ENCODE results near the gene CATSPERD.

The CATSPERD gene, protein sequence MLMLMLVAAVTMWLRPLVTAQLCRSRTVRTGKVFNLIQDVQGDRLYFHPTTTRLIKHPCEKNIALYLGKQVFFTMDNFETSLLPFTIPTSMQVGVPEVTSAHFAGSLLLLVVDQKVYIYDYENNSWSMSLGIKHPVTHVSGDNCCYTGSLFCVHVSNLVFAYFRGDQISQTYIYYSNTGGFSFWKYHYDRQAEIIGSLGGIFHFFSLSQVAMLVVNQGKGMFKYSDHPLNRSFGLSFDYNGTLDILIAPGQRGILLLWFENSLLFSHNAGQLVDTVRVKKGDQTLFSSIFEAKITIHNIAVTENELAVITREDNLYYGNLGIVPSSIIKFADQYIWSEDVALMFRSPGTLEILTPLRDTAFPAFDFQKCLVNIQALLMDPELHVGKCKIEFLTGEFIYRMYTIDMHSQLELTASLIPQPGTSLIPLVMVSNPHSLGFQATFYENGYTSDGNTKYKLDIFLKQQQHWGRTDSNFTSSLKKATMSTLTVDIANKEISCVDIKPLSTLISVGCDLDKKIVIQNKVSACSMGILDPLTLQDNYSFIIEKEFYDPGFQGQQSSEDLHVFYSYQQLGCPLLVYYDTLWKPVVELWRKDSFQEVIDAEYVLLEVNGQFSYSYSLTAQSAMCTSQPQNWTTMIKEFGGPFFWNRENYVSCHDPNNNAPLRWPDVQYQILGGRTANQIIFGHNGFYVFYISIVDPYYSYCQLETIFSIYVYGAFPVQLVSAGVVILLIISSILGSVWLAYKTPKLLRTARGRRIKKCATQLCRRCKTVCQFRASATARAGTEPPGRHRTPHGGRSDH

DNA sequence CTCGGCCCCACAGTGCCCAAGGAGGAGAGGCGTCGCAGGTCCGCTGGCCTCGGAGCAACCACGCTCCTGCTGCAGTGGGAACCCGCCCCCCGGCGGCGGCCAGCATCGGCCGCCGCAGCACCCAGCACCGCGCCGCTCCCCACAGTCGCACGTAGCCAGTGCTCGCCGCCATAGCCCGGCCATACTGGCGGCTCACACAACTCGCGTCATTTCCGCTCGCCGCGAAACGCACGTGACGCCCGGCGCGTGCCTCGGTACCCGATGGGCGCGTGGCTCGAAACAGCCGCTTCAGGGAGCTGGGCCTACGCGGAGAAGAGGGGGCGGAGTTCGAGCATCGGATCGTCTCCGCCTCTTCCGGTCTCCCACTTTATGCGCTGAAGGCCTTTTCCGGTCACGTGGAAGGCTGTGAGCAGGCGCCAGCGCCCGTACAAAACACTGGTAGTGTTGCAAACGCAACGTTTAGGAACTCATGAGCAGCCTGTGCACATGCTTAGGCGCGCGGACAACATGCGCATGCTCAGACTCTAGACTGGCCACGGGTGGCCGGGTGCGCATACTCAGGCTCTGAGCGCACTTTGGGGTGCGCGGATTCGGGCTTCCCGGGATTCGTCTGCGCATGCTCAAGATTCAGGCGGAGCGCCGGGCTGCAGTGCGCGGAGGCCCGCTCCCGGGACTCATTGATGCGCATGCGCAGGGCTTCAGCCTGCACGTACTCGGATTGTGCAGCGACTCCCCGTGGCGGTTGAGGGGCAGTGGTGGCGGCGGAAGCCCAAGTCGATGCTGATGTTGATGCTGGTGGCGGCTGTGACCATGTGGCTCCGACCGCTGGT, at the start of gene CATSPERD, which contains the start of gene LONP1:
TSS of gene CATSPERD (plus strand) at position 677 of the 830 bp plus-strand sequence. CDS start at position 778, 101 bp downstream.
TSS of gene LONP1 (minus strand) at position 186 of the 830 bp plus-strand sequence. CDS start at position 172, 14 bp downstream.
- DNase-seq, result peak; percentile 99

DNA sequence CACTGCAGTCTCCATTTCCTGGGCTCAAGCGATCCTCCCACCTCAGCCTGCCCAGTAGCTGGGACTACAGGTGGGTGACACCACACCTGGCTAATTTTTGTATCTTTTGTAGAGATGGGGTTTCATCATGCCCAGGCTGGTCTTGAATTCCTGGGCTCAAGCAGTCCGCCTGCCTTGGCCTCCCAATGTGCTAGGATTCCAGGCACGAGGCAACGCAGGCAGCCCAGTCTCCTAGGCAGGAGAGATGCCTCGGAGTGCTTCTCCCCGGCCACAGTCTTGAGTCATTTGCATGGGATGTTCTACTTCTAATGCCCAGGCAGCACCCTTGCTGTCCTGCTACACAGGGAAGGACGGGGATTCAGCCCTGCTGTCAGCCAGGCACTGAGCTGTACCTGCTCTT, 48.8 kb upstream of the CATSPERD start:
- no peak for DNase-seq

DNA sequence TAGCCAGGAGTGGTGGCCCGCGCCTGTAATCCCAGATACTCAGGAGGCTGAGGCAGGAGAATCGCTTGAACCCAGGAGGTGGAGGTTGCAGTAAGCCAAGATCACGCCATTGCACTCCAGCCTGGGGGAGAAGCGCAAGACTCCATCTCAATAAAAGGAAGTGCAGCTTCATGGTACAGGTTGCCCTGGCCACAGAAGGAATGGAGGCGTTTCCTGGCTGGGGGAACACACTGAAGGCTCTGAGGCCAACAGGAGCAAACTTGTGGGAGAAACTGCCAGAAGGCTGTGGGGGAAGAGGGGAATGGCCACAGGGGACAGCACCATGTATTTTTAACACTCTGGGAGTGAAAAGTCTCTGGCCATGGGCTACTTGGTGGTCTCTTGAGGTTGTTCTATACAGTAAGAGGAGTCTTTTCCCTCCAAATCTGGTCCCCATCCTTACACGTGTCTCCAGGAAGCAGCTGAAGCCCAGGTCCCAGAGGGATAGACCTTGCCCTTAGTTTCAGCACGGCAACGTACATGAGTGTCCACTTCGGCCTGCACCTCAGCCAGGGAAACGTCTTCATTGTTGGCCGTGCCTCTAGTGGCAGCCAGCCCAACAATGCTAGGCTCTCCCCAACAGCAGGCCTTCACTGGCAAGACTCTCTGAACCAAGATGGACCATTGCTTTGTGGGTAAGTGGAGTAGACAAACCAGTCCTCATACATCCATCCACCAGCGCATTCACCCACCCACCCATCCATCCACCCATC, 47.6 kb upstream of the CATSPERD start:
- no peak for DNase-seq

DNA sequence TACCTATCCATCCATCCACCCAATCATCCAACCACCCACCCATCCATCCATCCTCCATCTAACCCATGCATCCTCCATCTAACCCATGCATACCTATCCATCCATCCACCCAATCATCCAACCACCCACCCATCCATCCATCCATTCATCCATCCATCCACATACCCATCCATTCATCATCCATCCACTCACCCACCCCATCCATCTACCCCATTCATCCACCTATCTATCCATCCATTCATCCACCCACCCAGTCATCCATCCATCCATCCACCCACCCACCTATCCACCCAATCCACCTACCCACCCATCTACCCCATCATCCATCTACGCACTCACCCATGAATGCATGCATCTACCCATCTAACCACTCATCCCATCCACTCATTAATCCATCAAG, 46.7 kb upstream of the CATSPERD start:
- DNase-seq, result no peak

DNA sequence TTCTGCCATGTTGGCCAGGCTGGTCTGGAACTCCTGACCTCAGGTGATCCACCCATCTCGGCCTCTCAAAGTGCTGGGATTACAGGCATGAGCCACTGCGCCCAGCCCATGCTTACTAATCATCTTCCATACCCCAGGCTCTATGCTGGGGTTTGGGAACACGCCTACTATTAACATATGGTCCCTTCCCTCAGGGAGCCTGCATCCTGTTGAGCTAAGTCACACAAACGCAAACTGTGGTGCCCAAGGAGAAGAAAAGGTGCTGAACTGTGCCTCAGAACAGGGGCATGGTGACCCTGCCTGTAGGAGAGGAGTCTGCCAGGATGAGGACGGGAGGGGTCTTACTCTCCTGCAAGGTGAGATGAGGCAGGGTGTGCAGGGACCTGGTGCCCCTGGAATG, 45.7 kb upstream of the CATSPERD start:
- DNase-seq, result no peak

DNA sequence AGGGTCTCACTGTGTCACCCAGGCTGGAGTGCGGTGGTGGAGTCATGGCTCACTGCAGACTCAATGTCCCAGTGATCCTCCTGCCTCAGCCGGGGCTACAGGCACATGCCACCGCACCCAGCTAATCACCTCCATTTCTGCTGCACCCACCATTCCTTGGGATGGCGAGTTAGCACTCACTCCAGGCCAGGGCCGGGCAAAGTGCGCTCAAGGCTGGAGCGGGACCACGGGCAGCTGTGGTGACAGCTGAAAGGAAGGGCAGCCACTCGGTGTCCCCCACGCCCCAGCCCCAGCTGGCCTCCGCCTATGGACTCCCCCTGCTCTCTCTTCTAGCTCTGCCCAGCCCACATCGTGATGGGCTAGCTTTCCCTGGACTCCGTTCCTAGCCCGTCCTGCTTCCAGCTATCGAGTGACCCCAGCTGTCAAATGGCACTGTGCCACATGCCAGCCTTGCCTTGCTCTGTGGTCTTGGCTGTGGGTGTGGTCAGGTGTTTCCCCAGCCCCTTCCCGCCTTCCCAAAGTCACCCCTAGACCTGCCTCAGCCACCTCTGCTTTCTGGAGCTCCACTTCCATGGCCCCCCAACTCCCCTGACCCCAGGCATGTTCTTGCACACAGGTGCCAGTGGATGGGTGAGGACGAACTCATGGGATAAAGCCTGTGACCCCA, 44.2 kb upstream of the CATSPERD start:
- no peak for DNase-seq

DNA sequence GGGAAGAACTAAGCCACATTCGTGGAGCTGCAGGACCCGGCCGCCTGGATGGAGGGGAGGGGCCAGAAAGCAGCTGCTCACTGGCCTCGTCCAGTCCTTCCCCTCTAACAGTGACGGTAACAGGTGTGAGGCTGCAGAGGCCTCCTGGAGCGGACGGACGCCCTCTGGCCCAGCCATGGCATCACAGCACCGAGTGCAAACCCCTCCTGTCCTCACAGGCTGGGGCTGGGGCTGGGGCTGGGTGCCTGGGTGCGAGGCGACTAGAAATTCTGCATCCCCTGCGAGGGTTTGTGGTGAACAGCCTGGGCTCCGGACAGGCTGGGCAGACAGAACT, 43.7 kb upstream of the CATSPERD start:
- DNase-seq, result no peak

DNA sequence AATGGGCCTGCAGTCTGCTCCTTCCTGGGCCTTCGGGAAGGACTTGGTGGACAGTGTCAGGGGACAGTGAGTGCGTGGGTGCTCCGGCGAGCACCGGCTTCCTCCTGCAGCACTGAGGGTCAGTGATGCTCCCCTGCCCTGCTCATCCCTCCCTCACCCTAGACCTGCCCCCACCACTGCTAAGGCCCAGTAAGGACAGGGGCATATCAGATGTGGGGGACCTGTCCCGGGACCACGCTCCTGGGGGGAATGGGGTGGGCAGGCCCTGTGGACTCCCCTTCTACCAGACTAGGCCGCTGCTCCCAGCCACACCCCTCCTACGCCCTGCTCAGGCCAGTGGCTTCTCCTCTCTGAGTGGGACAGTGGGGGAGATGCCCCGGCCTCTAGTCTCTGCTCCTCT, 43.3 kb upstream of the CATSPERD start:
- DNase-seq, result no peak

DNA sequence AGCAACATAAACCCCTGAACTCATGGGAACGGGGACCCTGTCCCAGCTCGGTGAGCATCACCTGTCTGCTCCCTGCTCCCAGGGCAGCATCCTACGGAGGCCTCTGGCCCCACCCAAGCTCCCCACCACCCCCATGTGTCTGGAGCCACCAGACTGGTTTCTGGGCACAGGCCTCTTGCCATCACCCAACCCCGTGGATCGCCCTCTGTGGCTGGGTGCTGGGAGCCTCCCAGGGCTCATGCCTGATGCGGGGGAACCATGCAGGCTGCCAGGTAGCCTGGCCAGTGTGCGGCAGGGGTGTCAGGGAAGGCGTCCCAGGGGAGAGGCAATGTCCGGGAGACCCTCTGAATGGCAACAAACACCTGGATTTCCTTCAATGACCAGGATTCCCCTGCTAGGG, 42.9 kb upstream of the CATSPERD start:
- DNase-seq, result no peak

DNA sequence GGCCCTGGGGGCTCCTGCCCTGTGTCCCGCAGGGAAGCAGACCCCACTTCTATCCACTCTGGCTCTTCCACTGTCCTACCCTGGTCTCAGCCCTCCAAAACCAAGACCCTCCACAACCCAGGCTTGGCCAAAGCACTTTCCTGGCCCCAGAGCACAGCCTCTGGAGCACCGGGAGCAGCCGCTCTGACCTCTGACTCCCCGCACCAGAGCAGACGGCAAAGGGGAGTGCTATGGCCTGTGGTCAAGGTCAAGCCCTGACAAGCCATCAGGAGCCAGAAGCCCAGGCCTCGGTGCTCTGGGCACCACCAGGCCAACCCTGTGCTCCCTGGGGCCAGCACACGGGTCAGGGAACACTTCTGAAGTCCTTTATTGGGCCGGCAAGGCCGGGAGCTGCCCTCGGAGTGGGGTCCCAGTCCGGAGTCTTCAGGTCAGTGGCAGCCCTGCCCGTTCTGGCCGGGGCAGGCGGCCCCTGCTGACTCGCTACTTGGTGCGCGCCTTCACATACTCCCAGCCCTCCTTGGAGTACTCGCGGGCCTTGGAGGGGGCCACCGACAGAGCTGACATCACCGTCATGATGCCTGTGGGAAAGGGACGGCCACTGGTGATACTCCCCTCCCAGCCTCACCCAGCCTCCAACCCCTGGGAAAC, 42.2 kb upstream of the CATSPERD start:
- DNase-seq, result no peak

DNA sequence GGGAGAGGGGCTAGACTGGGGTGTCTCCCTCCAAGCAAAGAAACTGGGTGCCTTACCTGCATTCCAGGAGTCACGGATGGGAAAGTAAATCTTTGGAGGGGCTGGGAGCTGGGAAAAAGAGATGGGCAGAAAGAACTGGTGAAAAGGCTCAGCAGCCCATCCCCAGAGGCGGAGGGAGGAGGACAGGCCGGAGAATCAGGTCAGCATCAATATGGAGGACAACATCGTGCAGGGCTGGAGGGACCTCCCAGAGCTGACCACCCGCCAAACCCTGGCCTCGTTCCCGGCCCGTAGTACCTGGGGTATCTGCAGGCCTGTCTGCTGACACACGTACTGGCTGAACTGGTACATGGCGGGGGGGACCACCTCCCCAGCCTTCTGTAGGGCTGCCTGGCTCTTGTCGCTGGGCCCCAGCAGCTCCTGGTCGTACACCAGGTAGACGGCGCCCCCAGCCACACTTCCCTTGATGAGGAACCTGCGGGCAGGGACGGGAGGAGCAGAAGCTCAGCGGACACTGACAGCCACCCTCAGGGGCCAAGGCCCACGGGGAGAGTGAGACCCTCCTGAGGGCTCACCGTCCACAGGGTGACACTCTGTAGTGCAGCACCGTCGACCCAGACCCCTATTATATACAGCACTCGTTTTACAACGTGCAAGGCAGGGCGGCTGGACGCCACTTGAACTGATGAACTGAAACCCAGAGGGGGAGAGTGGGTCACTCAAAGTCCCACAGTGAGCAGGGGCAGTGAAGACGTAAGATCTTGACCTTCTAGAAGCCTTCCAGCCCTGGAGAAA, 41.0 kb upstream of the CATSPERD start:
- DNase-seq, result no peak

DNA sequence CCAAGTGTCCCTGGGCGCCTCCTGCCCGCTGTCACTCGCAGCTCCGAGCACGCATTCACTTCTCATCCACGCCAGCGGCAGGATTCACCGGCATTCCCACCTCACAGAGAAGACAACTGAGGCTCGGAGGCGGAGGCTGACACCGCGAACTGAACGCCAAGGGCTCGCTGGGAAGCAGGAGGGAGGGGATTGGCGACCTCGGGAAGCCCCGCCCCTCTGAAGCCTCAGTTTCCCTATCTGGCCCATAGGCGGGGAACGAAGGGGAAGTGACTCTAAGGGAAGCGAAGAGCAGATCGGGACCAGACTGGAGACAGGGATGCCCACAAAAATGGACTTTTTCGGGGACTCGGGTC, 40.4 kb upstream of the CATSPERD start:
- DNase-seq, result no peak

DNA sequence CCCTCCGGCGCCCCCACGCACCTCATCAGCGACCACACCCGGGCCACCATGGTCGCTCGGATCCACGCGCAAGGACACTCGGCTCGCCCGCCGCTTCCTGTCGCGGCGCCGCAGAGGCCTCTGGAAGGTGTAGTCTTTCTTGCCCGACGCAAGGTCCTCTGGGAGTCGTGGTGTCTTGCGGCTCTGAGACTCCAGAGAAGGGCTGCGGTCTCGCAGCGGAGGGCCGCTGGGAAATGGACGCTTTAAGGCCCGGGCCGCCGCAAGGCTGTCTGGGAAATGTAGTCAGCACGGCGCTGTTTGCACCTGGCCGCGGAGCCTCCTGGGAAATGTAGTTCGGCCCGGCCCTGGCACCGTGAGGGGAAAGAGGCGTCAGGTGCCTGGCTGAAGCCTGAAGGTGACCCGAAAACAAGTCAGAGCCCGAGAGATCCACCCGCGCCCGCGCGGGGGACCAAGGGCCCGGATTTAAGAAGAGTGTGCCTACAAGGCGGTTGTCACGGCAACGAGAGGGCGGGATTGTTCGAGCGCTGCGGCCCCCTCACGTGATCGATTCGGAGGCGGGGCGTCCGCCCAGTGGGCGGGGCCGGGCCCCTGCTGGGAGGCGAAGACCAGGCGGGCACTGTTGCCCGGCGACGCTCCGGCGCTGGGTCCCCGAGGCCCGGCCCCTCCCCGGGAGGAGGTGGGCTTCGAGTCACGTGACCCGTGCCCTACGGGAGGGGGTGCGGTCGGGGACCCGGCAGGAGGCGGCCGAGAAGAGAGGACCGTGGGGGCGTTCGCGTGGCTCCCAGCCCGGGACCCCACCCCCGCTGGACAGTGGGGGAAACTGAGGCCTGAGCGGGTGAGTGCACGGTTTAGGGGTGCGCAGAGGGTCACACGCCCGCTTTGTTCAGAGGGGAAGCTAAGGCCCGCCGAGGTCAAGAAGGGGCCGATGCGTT, 39.7 kb upstream of the CATSPERD start, which contains the start of the genes HSD11B1L and MICOS13:
TSS of gene HSD11B1L (plus strand) at position 591 of the 932 bp plus-strand sequence. CDS start 3,806 bp downstream, outside the sequence.
TSS of gene MICOS13 (minus strand) at position 80 of the 932 bp plus-strand sequence. CDS start at position 50, 30 bp downstream.
- peak; percentile 99 for DNase-seq

DNA sequence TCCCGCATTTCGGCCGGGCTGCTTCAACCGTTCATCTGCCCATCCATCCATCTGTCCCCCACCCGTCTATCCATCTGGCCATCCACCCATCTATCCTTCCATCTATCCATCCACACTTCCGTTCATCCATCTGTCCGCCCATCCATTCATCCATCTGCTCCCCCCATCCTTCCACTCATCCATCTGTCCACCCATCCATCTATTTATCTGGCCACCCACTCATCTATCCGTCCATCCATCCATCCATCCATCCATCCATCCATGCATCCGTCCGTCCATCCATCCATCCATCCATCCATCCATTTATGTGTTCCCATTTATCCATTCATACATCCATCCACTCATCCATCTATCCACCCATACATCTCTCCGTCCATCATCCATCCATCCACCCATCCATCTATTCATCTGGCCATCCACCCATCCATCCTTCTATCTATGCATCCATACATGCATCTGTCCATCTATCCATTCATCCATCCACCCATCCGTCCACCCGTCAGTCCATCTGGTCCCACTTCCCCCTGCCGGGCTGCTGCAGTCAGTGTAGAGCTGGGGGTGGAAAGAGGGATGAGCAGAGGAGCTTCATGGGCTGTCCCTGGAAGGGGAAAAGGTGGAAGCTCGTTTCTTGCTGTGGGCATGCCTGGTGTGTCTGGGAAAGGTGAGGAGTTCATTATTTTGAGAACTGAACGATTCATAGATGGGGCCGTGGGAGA, 38.9 kb upstream of the CATSPERD start:
- no peak for DNase-seq

DNA sequence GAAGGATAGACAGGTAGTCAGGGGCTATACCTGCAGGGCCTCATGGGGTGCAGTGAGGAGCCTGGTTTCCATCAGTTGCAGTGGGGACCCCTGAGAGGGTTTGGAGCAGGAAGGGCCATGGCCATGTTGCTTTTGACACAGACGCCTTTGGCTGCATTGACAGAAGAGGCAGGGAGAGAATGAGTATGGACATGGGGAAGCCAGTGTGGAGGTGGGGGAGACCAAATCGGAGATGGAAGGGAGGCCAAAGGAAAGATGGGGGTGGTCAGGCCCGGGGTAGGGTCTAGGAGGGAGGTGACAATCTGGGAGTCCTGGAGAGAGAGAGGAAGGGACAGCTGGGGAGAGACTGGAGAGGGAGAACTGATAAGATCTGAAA, 38.3 kb upstream of the CATSPERD start:
- DNase-seq, result no peak

DNA sequence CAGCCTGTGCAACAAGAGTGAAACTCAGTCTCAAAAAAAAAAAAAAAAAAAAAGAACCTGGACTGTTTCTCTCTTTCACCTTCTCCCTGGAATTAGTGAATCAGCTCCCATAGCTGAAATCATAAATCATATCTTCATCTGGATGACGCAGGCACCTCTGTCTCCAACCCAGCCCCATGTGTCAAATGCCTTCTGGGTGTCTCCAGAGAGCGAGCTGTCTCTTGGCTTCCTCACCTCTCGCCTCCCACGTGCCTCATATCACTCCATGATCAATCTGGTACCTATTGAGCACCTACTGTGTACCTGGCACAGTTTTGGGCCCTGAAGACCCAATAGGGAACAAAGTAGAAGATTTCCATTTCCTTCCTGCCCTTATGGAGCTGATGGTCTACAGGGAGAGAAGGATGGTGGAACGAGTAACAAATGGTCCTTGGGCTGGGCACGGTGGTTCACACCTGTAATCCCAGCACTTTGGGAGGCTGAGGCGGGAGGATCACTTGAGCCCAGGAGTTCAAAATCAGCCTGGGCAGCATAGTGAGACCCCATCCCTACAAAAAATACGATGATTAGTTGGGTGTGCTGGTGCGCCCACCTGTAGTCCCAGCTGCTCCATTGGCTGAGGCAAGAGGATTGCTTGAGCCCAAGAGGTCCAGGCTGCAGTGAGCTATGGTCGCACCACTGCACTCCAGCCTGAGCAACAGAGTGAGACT, 37.1 kb upstream of the CATSPERD start:
- no peak for DNase-seq

DNA sequence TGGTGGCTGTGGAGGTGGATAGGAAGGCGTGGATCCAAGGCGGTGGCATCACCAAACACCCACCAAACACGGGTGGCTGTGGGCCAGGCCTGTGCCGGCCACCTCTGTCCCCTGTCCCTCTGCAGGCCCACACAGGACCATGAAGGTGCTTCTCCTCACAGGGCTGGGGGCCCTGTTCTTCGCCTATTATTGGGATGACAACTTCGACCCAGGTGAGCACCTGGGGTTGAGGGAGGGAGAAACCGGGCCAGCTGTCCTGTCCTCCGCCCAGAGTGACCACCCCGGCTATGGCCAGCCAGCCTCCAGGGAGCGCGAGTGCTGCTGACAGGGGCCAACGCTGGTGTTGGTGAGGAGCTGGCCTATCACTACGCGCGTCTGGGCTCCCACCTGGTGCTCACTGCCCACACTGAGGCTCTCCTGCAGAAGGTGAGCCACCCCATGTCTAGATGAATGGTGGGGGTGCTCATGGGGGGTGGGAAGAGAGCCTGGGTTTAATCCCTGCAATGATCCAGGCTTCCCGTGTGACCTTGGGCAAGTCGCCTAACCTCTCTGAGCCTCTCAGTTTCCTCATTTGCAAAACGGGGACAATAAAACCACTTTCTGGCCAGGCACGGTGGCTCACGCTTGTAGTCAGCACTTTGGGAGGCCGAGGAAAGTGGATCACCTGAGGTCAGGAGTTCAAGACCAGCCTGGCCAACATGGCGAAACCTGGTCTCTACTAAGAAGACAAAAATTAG, 35.6 kb upstream of the CATSPERD start:
- DNase-seq, result no peak
